Activated gamma-delta T cell (primary cell): ENCODE results near the gene RACK1.
"Not testable (repeated sequence)": the region's sequence is repeated elsewhere in the genome, so short reads cannot be mapped to it uniquely, and the experiment has no call there.

ENCODE experiments used
- DNase-seq: peaks from one replicate; lab custom pipeline; 2025; lab: John Stamatoyannopoulos, UW

RACK1 gene

GRCh38 chr5:181214249-181214648, 29.5 kb downstream of the RACK1 start:
- not testable (repeated sequence) for DNase-seq

- no peak for DNase-seq
These were observed 30.8 kb downstream of the RACK1 start for GRCh38 chr5:181212934-181213333.

GRCh38 chr5:181212080-181212479, 31.6 kb downstream of the RACK1 start:
- no peak for DNase-seq

GRCh38 chr5:181211208-181211607, 32.5 kb downstream of the RACK1 start:
- no peak for DNase-seq

DNA sequence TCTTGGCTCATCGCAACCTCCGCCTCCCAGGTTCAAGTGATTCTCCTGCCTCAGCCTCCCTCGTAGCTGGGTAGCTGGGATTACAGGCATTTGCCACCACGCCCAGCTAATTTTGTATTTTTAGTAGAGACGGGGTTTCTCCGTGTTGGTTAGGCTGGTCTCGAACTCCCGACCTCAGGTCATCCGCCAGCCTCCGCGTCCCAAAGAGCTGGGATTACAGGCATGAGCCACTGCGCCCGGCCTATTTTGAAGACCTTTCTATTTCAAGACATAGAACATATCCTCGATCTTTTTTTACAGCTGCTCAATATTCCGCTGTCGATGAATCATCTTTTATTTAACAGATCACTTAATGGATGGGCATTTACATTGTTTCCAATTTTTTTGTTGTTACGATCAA, 33.0 kb downstream of the RACK1 start:
- not testable (repeated sequence) for DNase-seq

GRCh38 chr5:181210148-181210547, 33.6 kb downstream of the RACK1 start:
- not testable (repeated sequence) for DNase-seq

DNA sequence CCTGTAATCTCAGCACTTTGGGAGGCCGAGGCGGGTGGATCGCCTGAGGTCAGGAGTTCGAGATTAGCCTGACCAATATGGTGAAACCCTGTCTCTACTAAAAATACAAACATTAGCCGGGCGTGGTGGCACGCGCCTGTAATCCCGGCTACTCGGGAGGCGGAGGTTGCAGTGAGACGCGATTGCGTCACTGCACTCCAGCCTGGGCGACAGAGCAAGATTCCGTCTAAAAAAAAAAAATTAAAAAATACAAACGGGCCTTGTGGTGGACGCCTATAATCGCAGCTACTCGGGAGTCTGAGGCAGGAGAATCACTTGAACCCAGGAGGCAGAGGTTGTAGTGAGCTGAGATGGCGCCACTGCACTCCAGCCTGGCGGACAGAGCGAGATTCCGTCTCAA, 34.7 kb downstream of the RACK1 start:
- DNase-seq, result not testable (repeated sequence)

GRCh38 chr5:181207960-181208253, 35.8 kb downstream of the RACK1 start:
- DNase-seq, result no peak

DNA sequence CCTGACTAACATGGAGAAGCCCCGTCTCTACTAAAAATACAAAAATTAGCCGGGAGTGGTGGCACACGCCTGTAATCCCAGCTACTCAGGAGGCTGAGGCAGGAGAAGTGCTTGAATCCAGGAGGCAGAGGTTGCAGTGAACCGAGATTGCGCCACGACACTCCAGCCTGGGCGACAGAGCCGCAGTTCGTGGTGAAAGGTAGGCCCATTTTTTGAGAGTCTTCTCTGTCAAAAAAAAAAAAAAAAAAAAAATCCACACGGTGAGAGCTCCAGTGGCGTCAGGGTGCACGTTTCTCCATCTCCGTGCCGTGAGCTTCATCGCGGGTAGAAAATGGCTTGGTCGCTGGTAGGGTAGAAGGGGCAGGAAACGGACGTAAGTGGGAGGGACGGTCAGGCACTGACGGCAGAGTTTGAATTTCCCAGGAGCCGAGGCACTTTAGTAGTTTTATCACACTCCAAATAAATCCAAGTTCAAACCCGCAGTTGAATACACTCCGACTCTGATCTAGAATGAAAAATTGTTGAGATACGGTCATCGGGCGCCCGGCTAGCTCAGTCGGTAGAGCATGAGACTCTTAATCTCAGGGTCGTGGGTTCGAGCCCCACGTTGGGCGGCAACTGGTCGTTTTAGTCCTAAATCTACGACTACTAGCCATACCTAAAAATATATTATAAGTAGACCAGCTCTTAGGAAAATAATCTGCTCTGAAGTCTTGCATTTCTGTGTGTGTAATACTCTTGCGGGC, 36.3 kb downstream of the RACK1 start:
- DNase-seq, result no peak

GRCh38 chr5:181205761-181206649, 37.7 kb downstream of the RACK1 start:
- no peak for DNase-seq

DNA sequence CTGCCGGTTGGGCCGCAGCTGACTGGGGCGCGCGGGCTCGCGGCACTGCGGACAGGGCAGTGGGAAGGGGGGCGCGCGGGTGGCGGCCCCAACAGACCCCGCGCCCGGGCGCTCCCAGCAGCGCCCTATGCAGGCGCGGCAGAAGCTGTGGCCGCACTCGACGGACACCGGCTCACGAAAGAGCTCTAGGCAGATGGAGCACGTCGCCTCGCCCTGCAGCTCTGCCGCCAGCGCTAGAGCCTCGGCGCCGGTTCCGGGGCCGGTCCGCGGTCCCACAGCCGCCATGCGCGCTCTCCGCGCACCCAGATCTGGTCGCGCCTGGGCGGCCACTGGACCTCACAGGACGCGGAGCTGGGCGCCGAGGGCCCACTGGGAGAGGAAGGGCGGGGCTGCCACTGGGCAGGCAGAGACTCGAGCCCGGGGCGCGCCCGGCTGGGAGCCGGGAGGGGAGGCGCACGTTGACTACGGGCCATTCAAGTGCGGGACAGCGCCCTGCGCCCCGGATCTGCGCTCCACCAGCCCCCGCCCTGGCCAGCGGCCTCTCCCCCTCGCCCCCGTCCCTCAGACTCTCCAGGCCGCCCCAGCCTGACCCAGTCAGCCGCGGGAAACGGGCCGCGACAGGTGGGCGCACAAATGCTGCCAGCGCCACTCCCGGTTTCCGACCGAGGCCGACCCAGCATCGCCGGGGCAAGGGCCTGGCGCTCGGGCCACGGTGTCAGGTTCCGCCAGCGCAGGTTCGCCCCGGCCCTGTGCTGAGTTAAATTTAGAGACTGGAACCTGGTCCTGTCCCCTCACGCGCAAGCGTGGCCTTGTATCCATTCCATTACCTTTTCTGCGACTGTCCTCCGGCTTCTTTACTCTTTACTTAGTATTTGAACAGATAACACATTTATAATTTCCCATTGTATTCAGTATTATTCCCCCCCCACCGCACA, 38.6 kb downstream of the RACK1 start, which contains the start of gene TRIM7:
Gene TRIM7 (minus strand): TSS at position 371 of the 935 bp plus-strand sequence. CDS start 86 bp downstream, at position 285.
- DNase-seq, result no peak

DNA sequence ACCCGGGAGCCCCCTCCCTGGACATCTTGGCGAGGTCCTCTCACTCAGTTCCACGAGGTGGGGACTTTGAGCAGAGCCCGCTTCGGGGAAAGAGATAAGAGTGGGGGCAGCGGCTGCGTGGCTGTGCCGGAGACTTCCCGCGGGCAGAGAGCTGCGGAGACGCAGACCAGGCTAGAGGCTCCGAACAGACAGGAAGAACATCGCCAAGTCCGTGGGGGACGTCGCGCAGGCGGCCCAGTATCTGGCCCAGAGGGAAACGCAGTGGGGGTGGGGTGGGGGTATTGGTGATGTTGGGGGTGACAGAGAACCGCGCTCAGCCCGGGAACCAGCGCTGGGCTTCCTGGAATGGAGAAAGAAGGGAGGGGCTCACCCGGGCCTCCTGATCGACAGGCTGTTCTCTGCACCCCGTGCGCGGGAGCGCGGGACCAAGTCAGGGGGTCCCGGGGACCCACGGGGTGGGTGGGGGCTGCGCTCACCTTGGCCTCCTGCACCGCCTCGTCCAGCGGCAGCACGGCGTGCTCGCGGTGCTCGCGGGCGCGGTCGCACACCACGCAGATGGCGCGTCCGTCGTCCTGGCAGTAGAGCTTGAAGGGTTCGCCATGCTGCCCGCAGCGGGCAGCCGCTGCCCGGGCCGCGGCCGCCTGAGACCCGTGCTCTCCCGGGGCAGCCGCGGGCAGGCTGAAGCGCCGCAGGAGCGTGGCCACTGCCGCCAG, 39.4 kb downstream of the RACK1 start:
- DNase-seq, result no peak

DNA sequence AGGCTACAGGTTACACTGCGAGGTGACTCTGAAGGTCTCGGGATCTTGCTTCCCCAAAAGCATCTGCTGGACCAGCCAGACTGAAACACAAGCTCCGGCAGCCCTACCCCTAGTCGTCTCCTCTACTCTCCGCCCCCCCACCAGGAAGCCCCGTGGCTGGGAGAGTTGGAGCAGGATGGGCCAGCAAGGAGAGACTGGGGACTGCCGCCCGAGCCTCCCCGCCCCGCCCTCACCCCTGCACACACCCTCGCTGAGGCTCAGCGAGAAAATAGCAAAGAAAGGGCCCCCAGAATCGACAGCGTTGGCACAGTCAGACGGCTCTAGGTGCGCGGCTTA, 40.0 kb downstream of the RACK1 start:
- no peak for DNase-seq

DNA sequence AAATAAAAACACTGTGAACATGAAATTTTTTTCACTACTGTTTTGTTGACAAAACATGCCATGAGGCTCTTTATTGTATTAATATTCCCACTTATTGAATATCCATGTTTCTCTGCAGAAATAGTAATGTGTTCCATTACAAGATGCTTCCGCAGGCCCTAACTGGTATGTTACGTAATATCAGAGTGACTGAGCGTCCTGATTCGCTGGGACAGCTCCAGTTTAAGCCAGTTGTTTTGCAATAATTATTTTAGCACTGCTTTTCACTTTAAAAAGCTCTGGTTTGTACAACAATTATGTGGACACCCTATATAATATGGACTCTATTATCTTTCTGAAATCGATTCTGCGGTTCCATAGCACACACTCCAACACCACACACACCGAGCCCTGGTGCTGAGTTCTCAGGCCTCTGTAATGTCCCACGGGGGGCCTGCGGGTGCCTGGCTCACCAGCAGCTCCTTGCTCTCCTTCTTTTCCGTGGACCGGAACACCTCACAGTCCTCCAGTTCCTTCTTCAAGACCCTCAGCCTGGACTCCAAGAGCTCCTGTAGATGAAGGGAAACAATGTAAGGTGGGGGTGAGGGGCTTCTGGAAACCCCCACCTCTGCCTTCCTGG, 40.5 kb downstream of the RACK1 start:
- no peak for DNase-seq

- no peak for DNase-seq
These were observed 42.9 kb downstream of the RACK1 start for GRCh38 chr5:181200816-181201215.

DNA sequence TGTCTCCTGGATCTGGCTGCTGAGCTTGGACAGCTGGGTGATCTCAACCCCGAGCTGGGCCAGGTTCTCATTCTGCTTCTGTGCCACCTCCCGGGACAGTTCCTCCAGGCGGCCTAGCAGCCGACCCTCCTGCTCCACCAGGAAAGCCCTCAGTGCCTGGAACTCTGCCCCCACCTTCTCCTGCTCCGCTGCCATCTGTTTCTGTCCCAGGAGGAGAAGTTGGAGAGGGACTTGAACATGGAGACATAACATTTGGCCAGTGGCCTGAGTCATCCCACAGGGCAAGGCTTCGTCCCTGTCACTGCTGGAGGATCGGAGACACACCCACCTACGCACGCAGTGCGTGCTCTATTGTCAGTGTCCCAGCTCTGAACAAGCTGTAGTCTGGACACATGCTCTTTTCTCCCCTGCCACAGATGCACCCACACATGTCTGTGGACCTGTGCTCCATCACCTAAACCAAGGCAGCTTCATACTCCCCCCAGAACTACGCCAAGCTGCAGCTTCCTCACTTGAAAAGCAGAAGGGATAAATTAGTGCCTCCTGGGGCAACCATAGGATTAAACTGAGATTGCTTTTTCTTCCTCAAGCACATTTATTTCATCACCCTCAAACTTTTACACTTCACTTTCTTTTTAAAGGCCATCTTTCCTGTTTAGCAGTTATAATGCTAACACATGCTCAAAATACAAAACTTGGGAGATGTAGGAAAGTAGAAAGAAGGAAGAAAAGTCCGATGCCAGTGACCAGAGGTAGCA, 43.6 kb downstream of the RACK1 start:
- DNase-seq, result no peak

DNA sequence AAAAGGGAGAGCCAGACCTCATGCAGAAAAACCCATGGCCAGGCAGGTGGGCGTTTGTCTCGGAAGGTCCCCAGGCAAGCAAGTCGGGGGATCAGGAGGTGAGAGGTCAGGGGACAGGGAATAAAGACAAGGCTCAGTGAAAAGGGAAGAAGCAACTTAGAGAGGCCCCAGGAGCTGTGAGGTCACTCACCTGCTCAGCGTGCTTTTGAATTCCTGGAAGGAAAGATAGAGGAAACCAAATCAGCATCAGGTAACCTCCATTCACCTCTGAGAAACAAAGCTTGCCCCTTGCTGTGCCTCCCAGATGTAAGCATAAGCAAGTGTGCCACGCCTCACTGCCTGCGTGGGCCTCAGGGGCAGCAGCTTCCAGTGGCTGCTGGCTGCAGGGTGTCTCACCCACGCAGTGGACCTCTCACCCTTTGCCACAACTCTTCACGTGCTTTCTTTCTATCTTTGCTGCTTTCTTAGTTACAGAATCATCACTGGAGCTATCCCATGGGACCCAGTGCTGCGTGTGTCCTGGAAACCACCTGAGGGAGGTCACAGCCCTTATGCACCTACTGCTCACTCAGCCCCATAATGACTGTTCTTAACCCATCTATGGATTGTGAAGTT, 44.7 kb downstream of the RACK1 start:
- no peak for DNase-seq

DNA sequence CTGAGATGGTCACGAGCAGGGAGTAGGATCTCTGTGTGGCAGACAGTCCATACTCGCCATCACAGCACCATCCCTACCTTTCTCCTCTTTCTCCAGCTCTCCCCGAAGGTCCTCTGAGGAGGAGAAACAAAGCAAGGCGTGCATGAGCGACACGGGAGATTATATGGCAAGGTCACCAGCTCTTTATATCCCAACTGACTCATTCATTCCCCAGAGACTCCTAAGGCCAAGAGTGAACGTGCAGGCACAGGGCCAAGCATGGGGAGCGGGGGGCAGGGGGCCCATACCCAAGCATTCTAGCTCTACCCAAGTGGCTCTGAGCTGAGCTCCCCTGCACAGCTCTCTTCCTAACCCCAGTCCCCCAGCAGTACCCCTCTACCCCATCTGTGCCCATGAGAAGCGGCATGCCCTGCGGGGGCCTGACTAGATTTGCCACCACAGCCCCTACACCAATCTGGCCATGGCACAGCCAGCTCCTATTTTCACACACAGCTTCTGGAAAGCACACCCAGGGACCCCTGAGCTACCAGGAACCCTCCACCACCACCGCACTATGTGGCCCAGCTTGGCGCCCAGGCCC, 45.5 kb downstream of the RACK1 start:
- DNase-seq, result no peak

DNA sequence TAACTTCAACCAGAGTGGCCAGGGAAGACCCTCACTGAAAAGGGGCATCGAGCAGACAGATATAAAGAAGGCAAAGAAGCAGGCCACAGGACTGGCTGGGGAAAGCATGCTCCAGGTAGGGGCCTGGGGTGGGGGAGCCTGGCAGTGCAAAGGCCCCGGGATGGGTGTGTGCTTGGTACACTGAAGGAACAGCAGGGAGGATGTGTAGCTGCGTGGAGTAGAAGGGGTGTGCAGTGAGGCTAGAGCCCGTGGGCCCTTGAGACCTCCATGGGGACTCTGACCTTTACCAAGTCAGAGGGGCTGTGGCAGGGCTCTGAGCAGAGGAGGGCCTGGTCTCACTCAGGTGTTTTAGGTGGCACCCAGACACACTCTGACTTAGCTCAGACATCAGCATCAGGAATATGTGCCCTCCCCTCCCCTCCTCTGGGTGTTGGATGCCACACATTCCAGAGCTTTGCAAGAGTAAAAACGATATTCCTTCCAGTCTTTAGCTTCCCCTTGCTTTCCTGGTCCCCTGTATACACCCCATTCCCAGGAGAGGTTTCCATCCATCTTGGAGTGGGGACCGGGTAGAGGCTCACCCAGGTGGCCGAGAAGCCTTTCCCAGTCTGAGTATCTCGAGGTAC, 46.3 kb downstream of the RACK1 start:
- DNase-seq, result no peak
